Keratinocyte (primary cell): ENCODE measurements around the gene DGCR8. TPM values are rescaled to one million over a fixed set of nuclear protein-coding genes. Genes with fewer than 3 reads are reported as not detected.

Source experiments
- DNase-seq: peaks from one replicate; pipeline ENCODE4 v3.0.0-alpha.2; 2011; ENCODE audit warnings: low read depth, missing footprints, low spot score
- FAIRE-seq: peaks from 2 replicates; lab custom pipeline; 2011; peaks lifted over from hg19 to GRCh38; lab: Jason Lieb, UNC
- H2AFZ ChIP-seq: 2 replicates; pipeline ENCODE4 v1.6.0; 2012; ENCODE audit warnings: low read length, control low read depth, inconsistent platforms; ENCODE audit not compliant: control insufficient read depth
- H3K27ac ChIP-seq: 2 replicates; pipeline ENCODE4 v1.5.1; 2011; ENCODE audit warnings: low read length; ENCODE audit not compliant: control insufficient read depth, insufficient read depth
- H3K27me3 ChIP-seq: 3 replicates; pipeline ENCODE4 v1.6.0; 2011; ENCODE audit warnings: low read length; ENCODE audit not compliant: control insufficient read depth, insufficient read depth; ENCODE audit errors: extremely low read depth
- H3K36me3 ChIP-seq, 2 experiments: 2 replicates in 1 of 2; 3 replicates in 1 of 2; pipeline ENCODE4 v1.5.1; 2011; ENCODE audit warnings: low read length in 2 of 2, mild to moderate bottlenecking in 1 of 2; ENCODE audit not compliant: control insufficient read depth in 2 of 2, insufficient read depth in 2 of 2; ENCODE audit errors: extremely low read depth in 1 of 2
- H3K4me1 ChIP-seq: 3 replicates; pipeline ENCODE4 v1.5.1; 2011; ENCODE audit warnings: low read length; ENCODE audit not compliant: control insufficient read depth, insufficient read depth; ENCODE audit errors: extremely low read depth
- H3K4me2 ChIP-seq: 3 replicates; pipeline ENCODE4 v1.6.0; 2011; ENCODE audit warnings: low read depth, low read length; ENCODE audit not compliant: control insufficient read depth, insufficient read depth; ENCODE audit errors: extremely low read depth
- H3K4me3 ChIP-seq, 3 experiments: fragments of 200-600 bp in 1 of 3; sonication (generic) in 1 of 3; 2 replicates in 2 of 3; 3 replicates in 1 of 3; pipeline ENCODE4 v1.5.1; 2011 to 2016; ENCODE audit warnings: low read length in 3 of 3, mild to moderate bottlenecking in 3 of 3, control low read depth in 2 of 3, inconsistent platforms in 1 of 3, low read depth in 1 of 3, mixed read lengths in 1 of 3, mixed run types in 1 of 3, moderate library complexity in 1 of 3; ENCODE audit not compliant: control insufficient read depth in 2 of 3, insufficient read depth in 2 of 3; ENCODE audit errors: extremely low read depth in 1 of 3
- H3K79me2 ChIP-seq: 2 replicates; pipeline ENCODE4 v1.6.0; 2012; ENCODE audit warnings: low read length; ENCODE audit not compliant: control insufficient read depth, insufficient read depth
- H3K9ac ChIP-seq: 3 replicates; pipeline ENCODE4 v1.6.0; 2011; ENCODE audit warnings: low read length; ENCODE audit not compliant: control insufficient read depth, insufficient read depth; ENCODE audit errors: extremely low read depth
- H3K9me1 ChIP-seq: 3 replicates; pipeline ENCODE4 v1.6.0; 2011; ENCODE audit warnings: low read length; ENCODE audit not compliant: control insufficient read depth, insufficient read depth; ENCODE audit errors: extremely low read depth
- H3K9me3 ChIP-seq: 2 replicates; pipeline ENCODE4 v1.5.1; 2012; ENCODE audit warnings: low read depth, low read length; ENCODE audit not compliant: control insufficient read depth
- H4K20me1 ChIP-seq: 3 replicates; pipeline ENCODE4 v1.6.0; 2011; ENCODE audit warnings: low read length; ENCODE audit not compliant: control insufficient read depth, insufficient read depth; ENCODE audit errors: extremely low read depth
- CTCF ChIP-seq, 3 experiments: IDR thresholded peaks in 1 of 3; conservative IDR thresholded peaks in 1 of 3; optimal IDR thresholded peaks in 1 of 3; 2 replicates in 2 of 3; 3 replicates in 1 of 3; pipeline versions ENCODE3 to v1.5.1; 2011; ENCODE audit warnings: low read length in 3 of 3, mild to moderate bottlenecking in 3 of 3, moderate library complexity in 2 of 3, control low read depth in 1 of 3, inconsistent platforms in 1 of 3; ENCODE audit not compliant: insufficient read depth in 2 of 3; ENCODE audit errors: extremely low read depth in 1 of 3
- EZH2 ChIP-seq: IDR thresholded peaks from one replicate; pipeline ENCODE4 v1.6.1; 2012; ENCODE audit warnings: inconsistent platforms, mild to moderate bottlenecking, low read length, moderate library complexity
- dilution Hi-C: fragments of 300-500 bp; cut with MboI; formaldehyde crosslinking; loops from one replicate; pipeline ENCODE4 v1.7.0; 2020; ENCODE audit warnings: low sequenced_read_pairs; ENCODE audit not compliant: extremely low pct_ligation_motif_present
- polyA plus RNA-seq, 5 experiments: library from polyadenylated mRNA; depleted of rRNA in 3 of 5; stranded (reverse) in 3 of 5; stranded (forward) in 1 of 5; unstranded in 1 of 5; fragments of >200 nt; gene quantifications; 1 replicate in 1 of 5; 2 replicates in 3 of 5; 3 replicates in 1 of 5; pipeline versions ENCODE4 v1.2.1 to v1.2.3, GENCODE V29; 2011 to 2012; ENCODE audit warnings: missing spikeins in 2 of 5, low read depth in 1 of 5, low replicate concordance in 1 of 5

Gene DGCR8
- polyA plus RNA-seq, 1 donor (not counting 4 experiments of a cell fraction or from before 2014, with no cell fraction given) = 17.2 TPM

GRCh38 chr22:20109411-20110358 is 29.6 kb downstream of the DGCR8 start:
- H3K27ac ChIP-seq = no peak overlapping the region
- no peaks in the 10 kb centered on the region for H3K4me1 ChIP-seq
- FAIRE-seq (no peak), DNase-seq (no peak)
- no peak overlapping the region for H3K4me3 ChIP-seq
- no peak overlapping the region for H3K4me2 ChIP-seq
- H3K79me2 ChIP-seq = peaks cover 18% of the 10 kb centered on the region
- H3K9me3 ChIP-seq = no peaks in the 10 kb centered on the region
- no peaks in the 10 kb centered on the region for H3K9me1 ChIP-seq
- dilution Hi-C loops = no loop called here
- no peak overlapping the region for H3K9ac ChIP-seq
- peaks cover 55 to 59% of the 10 kb centered on the region in 2 experiments for H3K36me3 ChIP-seq
- no peak for TF ChIP-seq EZH2
- no peaks in the 10 kb centered on the region for H4K20me1 ChIP-seq
- H3K27me3 ChIP-seq = no peaks in the 10 kb centered on the region
- no peak overlapping the region for H2AFZ ChIP-seq

GRCh38 chr22:20110359-20110985 is 30.4 kb downstream of the DGCR8 start:
- no peak for TF ChIP-seq CTCF (optimal IDR thresholded peaks at IDR 0.05 in 1 of 3, IDR thresholded peaks at IDR 0.05 in 1 of 3, conservative IDR thresholded peaks at IDR 0.05 in 1 of 3; ENCODE audit: extremely low read depth in 1 of 3, insufficient read depth in 2 of 3, low read length in 3 of 3)
- no peak for TF ChIP-seq EZH2
- Histone ChIP-seq H3K9me3 (no peaks in the 10 kb centered on the region), H3K36me3 (peaks cover 54 to 58% of the 10 kb centered on the region in 2 experiments), H2AFZ (no peak overlapping the region), H3K4me2 (no peak overlapping the region), H3K9ac (no peak overlapping the region), H4K20me1 (no peaks in the 10 kb centered on the region), H3K9me1 (no peaks in the 10 kb centered on the region), H3K27ac (no peak overlapping the region), H3K27me3 (no peaks in the 10 kb centered on the region), H3K4me1 (peaks cover under 1% of the 10 kb centered on the region), H3K79me2 (peaks cover 19% of the 10 kb centered on the region), H3K4me3 (no peak overlapping the region)
- DNase-seq = no peak
- no peak for FAIRE-seq
- dilution Hi-C loops = no loop called here
